ENCODE results near the gene PDE6G.

PDE6G gene

GRCh38 chr17:81662002-81662401 lies 5.7 kb upstream of the PDE6G start:
- no peak for DNase-seq (ENCODE audit: low spot score)

GRCh38 chr17:81660441-81660840 lies 4.1 kb upstream of the PDE6G start:
- no peak for DNase-seq (ENCODE audit: low spot score)

DNA sequence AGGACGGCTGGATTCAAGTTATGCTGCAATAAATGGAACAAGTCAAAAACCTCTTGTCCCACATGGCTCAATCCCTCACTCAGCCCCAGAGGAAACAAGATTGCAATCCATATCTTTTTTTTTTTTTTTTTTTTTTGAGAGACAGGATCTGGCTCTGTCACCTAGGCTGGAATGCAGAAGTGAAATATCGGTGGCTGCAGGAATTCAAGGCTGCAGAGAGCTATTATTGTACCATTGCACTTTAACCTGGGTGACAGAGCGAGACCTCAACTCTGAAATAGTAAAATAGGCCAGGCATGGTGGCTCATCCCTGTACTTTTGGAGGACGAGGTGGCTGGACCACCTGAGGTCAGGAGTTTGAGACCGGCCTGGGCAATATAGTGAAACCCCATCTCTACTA lies 2.7 kb upstream of the PDE6G start:
- DNase-seq (ENCODE audit: low spot score) = no peak

DNA sequence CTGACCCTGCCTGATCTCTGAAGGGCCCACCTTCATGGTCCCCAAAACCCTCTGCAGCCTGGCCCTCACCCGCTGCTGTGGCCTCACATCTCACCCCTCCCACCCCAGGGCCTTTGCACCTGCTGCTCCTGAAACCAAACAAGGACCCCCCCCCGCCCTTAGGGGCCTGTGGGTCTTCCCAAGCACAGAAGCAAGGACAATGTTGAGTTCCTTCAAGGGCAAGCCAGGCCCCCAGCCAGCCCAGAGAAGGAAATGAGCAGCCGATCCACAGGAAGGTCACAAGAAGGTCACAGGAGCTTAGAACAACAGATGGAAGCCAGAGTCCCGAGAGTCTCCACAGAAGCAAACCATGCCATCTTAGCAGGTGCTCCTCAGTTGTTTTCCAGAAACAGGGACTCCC lies 493 bp upstream of the PDE6G start:
- no peak for DNase-seq (ENCODE audit: low spot score)

DNA sequence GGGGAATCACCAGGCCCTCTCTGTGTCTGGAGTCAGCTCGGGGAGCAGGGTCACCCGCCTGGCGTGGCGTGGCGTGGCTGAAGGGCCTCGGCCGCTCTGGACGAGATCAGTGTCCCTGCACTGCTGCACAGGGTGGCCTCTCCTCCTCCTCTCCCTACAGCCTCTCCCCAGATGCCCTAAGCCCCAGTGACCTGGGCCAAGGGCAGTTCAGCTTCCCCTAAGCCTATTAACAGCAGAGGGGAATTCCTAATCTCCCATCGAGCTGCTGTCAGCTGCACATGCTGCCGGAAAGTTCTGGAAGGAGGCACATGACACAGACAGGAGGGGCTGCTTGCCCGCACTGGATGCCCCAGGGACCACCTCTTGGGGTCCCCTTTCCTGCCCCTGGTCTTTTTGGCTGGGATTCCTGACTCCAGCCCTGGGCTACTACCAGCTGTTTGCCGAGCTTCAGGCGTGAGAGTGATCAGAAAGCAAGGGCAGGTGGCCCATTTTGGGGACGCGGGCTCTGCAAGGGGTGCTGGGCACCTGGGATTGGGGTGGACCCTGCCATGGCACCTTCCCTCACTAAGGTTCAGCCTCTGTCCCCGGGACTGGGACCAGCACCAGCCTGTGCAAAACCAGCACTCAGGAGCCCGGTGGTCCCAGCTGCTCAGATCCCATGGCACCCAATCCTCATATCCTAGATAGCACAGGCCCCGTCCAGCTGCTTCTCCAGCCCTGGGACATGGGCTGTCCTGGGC lies 794 bp downstream of the PDE6G start:
- DNase-seq (ENCODE audit: low spot score) = no peak

GRCh38 chr17:81652906-81653771 lies 3.2 kb downstream of the PDE6G start:
- no peak for DNase-seq (ENCODE audit: low spot score)

GRCh38 chr17:81651692-81652091 lies 4.7 kb downstream of the PDE6G start:
- peak; percentile 65 for DNase-seq (ENCODE audit: low spot score)

GRCh38 chr17:81650951-81651350 lies 5.4 kb downstream of the PDE6G start:
- DNase-seq (ENCODE audit: low spot score) = no peak

GRCh38 chr17:81648707-81649085 lies 7.6 kb downstream of the PDE6G start:
- no peak for DNase-seq (ENCODE audit: low spot score)

DNA sequence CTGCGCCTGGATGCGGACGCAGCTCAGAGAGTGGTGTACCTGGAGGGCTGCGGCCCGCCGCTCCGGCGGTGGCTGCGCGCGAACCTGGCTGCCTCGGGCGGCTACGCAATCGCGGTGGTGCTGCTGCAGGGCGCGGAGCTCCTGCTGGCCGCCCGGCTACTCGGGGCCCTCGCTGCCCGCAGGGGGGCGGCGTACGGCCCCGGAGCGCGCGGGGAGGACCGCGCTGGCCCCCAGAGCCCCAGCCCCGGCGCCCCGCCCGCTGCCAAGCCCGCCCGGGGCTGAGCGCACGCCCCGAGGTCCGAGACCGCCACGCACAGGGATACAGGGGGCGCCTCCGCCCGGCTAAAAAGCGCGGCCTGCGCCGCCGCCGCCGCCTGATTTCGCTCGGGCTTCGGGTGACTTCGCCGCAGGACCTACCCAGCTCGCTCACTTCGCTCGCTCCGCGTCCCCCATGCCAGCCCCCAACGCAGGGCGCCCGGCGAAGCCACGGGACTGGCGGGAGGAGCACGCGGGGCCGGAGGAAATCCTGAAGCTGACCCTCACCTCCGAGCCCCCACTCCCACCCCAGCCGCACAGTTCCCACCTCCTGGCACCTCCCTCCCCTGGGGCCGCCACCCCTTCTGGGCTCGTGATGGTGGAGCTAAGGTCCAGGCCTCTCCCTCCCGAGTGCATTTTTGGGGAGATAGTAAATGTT lies 8.2 kb downstream of the PDE6G start:
- DNase-seq (ENCODE audit: low spot score) = no peak

DNA sequence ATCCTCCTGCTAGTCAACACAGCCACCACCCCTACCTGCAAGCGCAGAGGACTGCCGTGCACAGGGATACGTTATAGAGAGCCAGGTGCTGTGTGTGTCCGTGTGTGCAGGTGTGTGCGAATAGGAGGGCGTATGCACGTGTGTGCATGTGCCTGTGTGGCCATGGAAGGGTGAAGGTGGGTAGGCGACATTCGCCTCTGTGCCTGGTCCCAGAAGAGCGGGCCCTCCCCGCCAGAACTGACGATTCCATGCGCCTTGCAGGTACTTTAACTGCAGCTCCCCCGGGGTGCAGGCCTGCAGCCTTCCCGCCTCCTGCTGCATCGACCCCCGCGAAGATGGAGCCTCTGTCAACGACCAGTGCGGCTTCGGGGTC lies 8.7 kb downstream of the PDE6G start:
- no peak for DNase-seq (ENCODE audit: low spot score)

- no peak for DNase-seq (ENCODE audit: low spot score)
Measured at GRCh38 chr17:81646869-81647600, 9.3 kb downstream of the PDE6G start.

DNA sequence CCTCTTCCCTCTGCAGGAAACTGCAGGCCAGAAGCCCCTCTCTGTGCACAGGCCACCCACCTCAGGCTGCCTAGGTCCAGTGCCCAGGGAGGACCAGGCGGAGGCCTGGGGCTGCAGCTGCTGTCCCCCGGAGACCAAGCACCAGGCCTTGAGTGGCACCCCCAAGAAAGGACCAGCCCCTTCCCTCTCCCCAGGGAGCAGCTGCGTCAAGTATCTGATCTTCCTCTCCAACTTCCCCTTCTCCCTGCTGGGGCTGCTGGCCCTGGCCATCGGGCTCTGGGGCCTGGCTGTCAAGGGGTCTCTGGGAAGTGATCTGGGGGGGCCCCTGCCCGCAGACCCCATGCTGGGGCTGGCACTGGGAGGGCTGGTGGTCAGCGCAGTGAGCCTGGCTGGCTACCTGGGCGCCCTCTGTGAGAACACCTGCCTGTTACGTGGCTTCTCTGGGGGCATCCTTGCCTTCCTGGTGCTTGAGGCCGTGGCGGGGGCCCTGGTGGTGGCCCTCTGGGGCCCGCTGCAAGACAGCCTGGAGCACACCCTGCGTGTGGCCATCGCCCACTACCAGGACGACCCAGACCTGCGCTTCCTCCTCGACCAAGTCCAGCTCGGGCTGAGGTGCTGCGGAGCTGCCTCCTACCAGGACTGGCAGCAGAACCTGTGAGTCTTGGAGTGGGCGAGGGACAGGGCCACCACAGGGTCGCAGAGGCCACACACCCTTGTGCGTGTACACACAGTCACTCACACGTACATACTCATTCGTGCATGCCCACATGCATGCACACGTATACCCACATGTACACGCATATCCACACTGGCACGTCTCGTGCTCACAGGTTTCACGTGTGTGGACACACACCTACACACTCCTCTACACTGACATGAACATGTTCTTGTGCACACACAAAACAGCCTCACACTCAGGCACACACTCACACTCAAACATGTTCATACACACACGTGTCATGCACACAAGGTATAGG lies 11.1 kb downstream of the PDE6G start:
- no peak for DNase-seq (ENCODE audit: low spot score)

DNA sequence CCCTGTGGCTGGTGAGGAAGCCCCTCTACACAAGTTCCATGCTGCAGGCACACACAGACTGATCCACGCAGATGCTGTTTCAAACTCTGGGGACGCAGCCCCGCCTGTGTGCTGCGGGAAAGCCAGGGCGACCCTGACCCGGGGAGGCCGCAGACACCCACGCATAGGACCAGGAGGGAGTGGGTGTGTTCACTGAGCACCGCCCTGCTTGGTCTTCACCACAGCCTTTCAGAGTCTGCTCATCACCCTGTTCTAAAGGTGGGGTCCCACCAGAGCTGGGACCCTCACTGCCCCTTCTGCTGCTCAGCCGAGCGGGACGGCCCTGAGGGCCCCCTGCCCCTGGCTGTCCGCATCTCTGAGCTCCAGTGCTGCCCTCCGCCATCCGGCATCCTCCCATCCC lies 11.8 kb downstream of the PDE6G start:
- no peak for DNase-seq (ENCODE audit: low spot score)

- DNase-seq (ENCODE audit: low spot score) = peak; percentile 50
Measured at GRCh38 chr17:81641825-81642489, 14.4 kb downstream of the PDE6G start.

DNA sequence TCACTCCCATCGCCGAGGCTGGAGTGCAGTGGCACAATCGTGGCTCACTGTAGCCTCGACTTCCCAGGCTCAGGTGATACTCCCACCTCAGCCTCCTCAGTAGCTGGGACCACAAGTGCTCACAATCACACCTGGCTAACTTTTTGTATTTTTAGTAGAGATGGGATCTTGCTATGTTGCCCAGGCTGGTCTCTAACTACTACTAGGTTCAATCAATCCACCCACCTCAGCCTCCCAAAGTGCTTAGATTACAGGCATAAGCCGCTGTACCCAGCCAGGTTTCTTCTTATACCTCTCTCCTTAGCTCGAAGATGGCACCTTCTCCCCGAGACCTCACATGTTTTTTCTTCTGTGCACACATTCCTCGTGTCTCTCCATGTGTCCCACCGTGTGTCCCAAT lies 16.3 kb downstream of the PDE6G start:
- DNase-seq (ENCODE audit: low spot score) = no peak

- DNase-seq (ENCODE audit: low spot score) = no peak
Measured at GRCh38 chr17:81638683-81639082, 17.7 kb downstream of the PDE6G start.

- DNase-seq (ENCODE audit: low spot score) = peak; percentile 83
Measured at GRCh38 chr17:81636505-81637288, 19.6 kb downstream of the PDE6G start, which contains the start of the genes NPLOC4 and TSPAN10. Gene NPLOC4 (minus strand): TSS chr17:81637112. CDS start chr17:81636930, 182 bp downstream. Gene TSPAN10 (plus strand): TSS chr17:81637196. CDS start chr17:81642413, 5,217 bp downstream.

DNA sequence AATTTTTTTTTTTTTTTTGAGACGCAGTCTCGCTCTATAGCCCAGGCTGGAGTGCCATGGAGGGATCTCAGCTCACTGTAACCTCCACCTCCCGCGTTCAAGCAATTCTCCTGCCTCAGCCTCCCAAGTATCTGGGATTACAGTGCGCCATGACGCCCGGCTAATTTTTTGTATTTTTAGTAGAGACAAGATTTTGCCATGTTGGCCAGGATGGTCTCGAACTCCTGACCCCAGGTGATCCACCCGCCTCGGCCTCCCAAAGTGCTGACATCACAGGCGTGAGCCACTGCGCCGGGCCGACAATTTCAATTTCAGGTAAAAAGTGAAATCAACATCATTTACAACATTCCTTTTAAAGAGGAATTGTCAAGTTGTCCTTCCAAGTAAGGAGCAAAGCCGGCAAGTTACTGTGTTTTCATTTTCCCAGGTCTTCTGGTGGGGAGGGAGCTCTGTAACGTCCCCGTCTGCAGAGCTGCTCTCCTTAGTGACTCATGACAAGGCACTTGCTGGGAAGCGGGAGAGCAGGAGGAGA lies 20.3 kb downstream of the PDE6G start:
- peak; percentile 86 for DNase-seq (ENCODE audit: low spot score)

Measured in RKO (cell line).